Ammon's horn (tissue), 1 donor: Measurements from ENCODE around the gene MAP1LC3C.
"Not testable (repeated sequence)": the region's sequence is repeated elsewhere in the genome, so short reads cannot be mapped to it uniquely, and the experiment has no call there.

Source experiments
- DNase-seq: peaks from one replicate; pipeline ENCODE4 v3.0.0-alpha.2; 2016; ENCODE audit warnings: low spot score

Gene MAP1LC3C

GRCh38 chr1:241992734-241993133, 6.2 kb downstream of the MAP1LC3C start:
- DNase-seq: no peak

GRCh38 chr1:241990040-241990439, 8.9 kb downstream of the MAP1LC3C start:
- DNase-seq: peak; percentile 59

- not testable (repeated sequence) for DNase-seq
These were observed 10.4 kb downstream of the MAP1LC3C start for GRCh38 chr1:241988389-241988930.

- peak; percentile 15 for DNase-seq
These were observed 13.1 kb downstream of the MAP1LC3C start for GRCh38 chr1:241985787-241986186.

GRCh38 chr1:241979926-241980325, 19.0 kb downstream of the MAP1LC3C start:
- no peak for DNase-seq

GRCh38 chr1:241979071-241979470, 19.8 kb downstream of the MAP1LC3C start:
- DNase-seq: no peak

GRCh38 chr1:241976229-241976628, 22.7 kb downstream of the MAP1LC3C start:
- DNase-seq: no peak

GRCh38 chr1:241972703-241973369, 26.1 kb downstream of the MAP1LC3C start:
- no peak for DNase-seq

GRCh38 chr1:241968611-241969010, 30.3 kb downstream of the MAP1LC3C start:
- DNase-seq: no peak

- DNase-seq: no peak
These were observed 34.2 kb downstream of the MAP1LC3C start for GRCh38 chr1:241964550-241965282.

- no peak for DNase-seq
These were observed 35.2 kb downstream of the MAP1LC3C start for GRCh38 chr1:241963722-241964121.

- DNase-seq: no peak
These were observed 36.7 kb downstream of the MAP1LC3C start for GRCh38 chr1:241962153-241962552.

GRCh38 chr1:241957692-241958494, 41.0 kb downstream of the MAP1LC3C start, which contains the start of gene BECN2:
Gene BECN2 (plus strand): TSS chr1:241957767. CDS start chr1:241957767, 0 bp downstream.
- no peak for DNase-seq

GRCh38 chr1:241950390-241950789, 48.5 kb downstream of the MAP1LC3C start:
- no peak for DNase-seq

- no peak for DNase-seq
These were observed 51.5 kb downstream of the MAP1LC3C start for GRCh38 chr1:241947354-241947753.
